ENCODE results near the gene TEFM. TPM values are rescaled to one million over a fixed set of nuclear protein-coding genes. Genes with fewer than 3 reads are reported as not detected.

The TEFM gene
- total RNA-seq = 10 to 100 TPM in 2 of 3 donors, 1 to 10 TPM in 1; 5.1 to 29.6 (median 13.8) TPM

- intact Hi-C loops (cut with DNase I; ENCODE audit: low total_unique reads) = no loop called here
- no peaks in the 10 kb centered on the region for H3K4me1 ChIP-seq
Measured at GRCh38 chr17:30906101-30906911, at the start of gene TEFM. Gene TEFM, minus strand, starts transcription at chr17:30906238. Its CDS starts 40 bp downstream, at chr17:30906198.

GRCh38 chr17:30954046-30954830 lies 48.2 kb upstream of the TEFM start:
- intact Hi-C loops (cut with DNase I; ENCODE audit: low total_unique reads) = no loop called here
- Histone ChIP-seq H3K9me3 (no peaks in the 10 kb centered on the region), H3K4me1 (no peaks in the 10 kb centered on the region), H3K27ac (peak overlapping the region in 1 of 2 donors; percentile 55), H3K27me3 (no peaks in the 10 kb centered on the region), H3K36me3 (no peaks in the 10 kb centered on the region), H3K4me3 (peak overlapping the region in 1 of 3 donors; percentile 17)
- DNase-seq (ENCODE audit: low spot score in 2 of 2) = peak in 1 of 2 donors; percentile 27
- no peak for TF ChIP-seq CTCF (IDR thresholded peaks at IDR 0.05)

More at GRCh38 chr17:30906101-30906911, at the start of gene TEFM:
- DNase-seq (ENCODE audit: low spot score in 2 of 2) = peak; percentile 76 to 87
- H3K4me3 ChIP-seq = peak within 1 kb of the TSS; percentile 71 to 72 (median 72)
- H3K9me3 ChIP-seq = no peaks in the 10 kb centered on the region
- TF ChIP-seq POLR2A (IDR thresholded peaks at IDR 0.05) = no peak
- peak in 2 of 3 donors; percentile 77 to 81 for TF ChIP-seq POLR2AphosphoS5 (IDR thresholded peaks at IDR 0.05)
- no peak for TF ChIP-seq CTCF (IDR thresholded peaks at IDR 0.05)
- peak within 1 kb of the TSS; percentile 82 to 89 for H3K27ac ChIP-seq
- H3K27me3 ChIP-seq = no peaks in the 10 kb centered on the region
- H3K36me3 ChIP-seq = no peaks in the 10 kb centered on the region

- Histone ChIP-seq H3K4me3 (no peak overlapping the region), H3K27ac (no peak overlapping the region), H3K9me3 (no peaks in the 10 kb centered on the region), H3K4me1 (no peaks in the 10 kb centered on the region), H3K27me3 (no peaks in the 10 kb centered on the region), H3K36me3 (no peaks in the 10 kb centered on the region)
- TF ChIP-seq CTCF (IDR thresholded peaks at IDR 0.05) (no peak), POLR2A (IDR thresholded peaks at IDR 0.05) (no peak), POLR2AphosphoS5 (IDR thresholded peaks at IDR 0.05) (no peak)
- intact Hi-C loops (cut with DNase I; ENCODE audit: low total_unique reads) = no loop called here
- DNase-seq (ENCODE audit: low spot score in 2 of 2) = no peak
Measured at GRCh38 chr17:30952638-30953393, 46.8 kb upstream of the TEFM start.

- Histone ChIP-seq H3K9me3 (no peaks in the 10 kb centered on the region), H3K27ac (no peak overlapping the region), H3K4me3 (no peak overlapping the region), H3K4me1 (no peaks in the 10 kb centered on the region), H3K36me3 (no peaks in the 10 kb centered on the region), H3K27me3 (no peaks in the 10 kb centered on the region)
- no peak for DNase-seq (ENCODE audit: low spot score in 2 of 2)
- intact Hi-C loops (cut with DNase I; ENCODE audit: low total_unique reads) = no loop called here
- TF ChIP-seq CTCF (IDR thresholded peaks at IDR 0.05) (no peak), POLR2A (IDR thresholded peaks at IDR 0.05) (no peak), POLR2AphosphoS5 (IDR thresholded peaks at IDR 0.05) (no peak)
Measured at GRCh38 chr17:30950669-30951399, 44.8 kb upstream of the TEFM start.
